Endothelial cell of umbilical vein (primary cell): Measurements from ENCODE around the gene CERS2. TPM values are rescaled to one million over a fixed set of nuclear protein-coding genes. Genes with fewer than 3 reads are reported as not detected.

ENCODE experiments used
- BruUV-seq: library from RNA; stranded (reverse); fragments of 400-500 nt; replicated peaks from 2 replicates; lab custom pipeline; 2021; lab: Mats Ljungman, UMichigan
- CTCF ChIA-PET: fragments of 300-600, 350-600 bp; sonication (Branson Sonifier 250); formaldehyde crosslinking; loops from one replicate; lab custom pipeline; 2021; ENCODE audit warnings: antibody characterized with exemption, inconsistent platforms; lab: Charles Lee
- POLR2A ChIA-PET: fragments of 300-600, 350-600 bp; sonication (Branson Sonifier 250); formaldehyde crosslinking; loops from one replicate; lab custom pipeline; 2021; ENCODE audit warnings: antibody characterized with exemption, inconsistent platforms; lab: Charles Lee
- DNase-seq: peaks from one replicate; pipeline ENCODE4 v3.0.0-alpha.2; 2011; ENCODE audit warnings: low read depth, low spot score
- FAIRE-seq: peaks from 2 replicates; lab custom pipeline; 2011; peaks lifted over from hg19 to GRCh38; lab: Jason Lieb, UNC
- H2AFZ ChIP-seq: 2 replicates; pipeline ENCODE4 v1.6.0; 2012; ENCODE audit warnings: low read depth, low read length, control low read depth, inconsistent platforms
- H3K27ac ChIP-seq: 2 replicates; pipeline ENCODE4 v1.5.1; 2011; ENCODE audit warnings: low read depth, mild to moderate bottlenecking, control low read depth, low read length, moderate library complexity; ENCODE audit not compliant: insufficient read depth
- H3K27me3 ChIP-seq, 2 experiments: 2 replicates each; pipeline versions ENCODE4 v1.6.0 to v1.6.1; 2011; ENCODE audit warnings: low read length in 2 of 2, mixed read lengths in 1 of 2; ENCODE audit not compliant: control insufficient read depth in 2 of 2, insufficient read depth in 2 of 2
- H3K36me3 ChIP-seq, 2 experiments: 2 replicates in 1 of 2; 3 replicates in 1 of 2; pipeline ENCODE4 v1.5.1; 2011; ENCODE audit warnings: low read length in 2 of 2, mild to moderate bottlenecking in 1 of 2, moderate library complexity in 1 of 2; ENCODE audit not compliant: control insufficient read depth in 2 of 2, insufficient read depth in 2 of 2; ENCODE audit errors: extremely low read depth in 1 of 2
- H3K4me1 ChIP-seq: 3 replicates; pipeline ENCODE4 v1.5.1; 2011; ENCODE audit warnings: mild to moderate bottlenecking, low read length; ENCODE audit not compliant: control insufficient read depth, insufficient read depth; ENCODE audit errors: extremely low read depth
- H3K4me2 ChIP-seq: 2 replicates; pipeline ENCODE4 v1.6.1; 2011; ENCODE audit warnings: low read length, control low read depth, mixed read lengths; ENCODE audit not compliant: insufficient read depth
- H3K4me3 ChIP-seq, 3 experiments: fragments of 200-600 bp in 1 of 3; sonication (generic), shearing (Covaris generic) in 1 of 3; replicated peaks in 1 of 3; 2 replicates each; pipeline ENCODE4 v1.5.1; 2011 to 2016; ENCODE audit warnings: control low read depth in 3 of 3, low read length in 3 of 3, mild to moderate bottlenecking in 2 of 3, inconsistent platforms in 1 of 3, low read depth in 1 of 3, moderate library complexity in 1 of 3; ENCODE audit not compliant: insufficient read depth in 1 of 3
- H3K79me2 ChIP-seq: 2 replicates; pipeline ENCODE4 v1.6.0; 2012; ENCODE audit warnings: low read length, inconsistent platforms; ENCODE audit not compliant: control insufficient read depth, insufficient read depth
- H3K9ac ChIP-seq: replicated peaks from 2 replicates; pipeline ENCODE3; 2011; ENCODE audit warnings: low read length, control low read depth; ENCODE audit not compliant: insufficient read depth; ENCODE audit errors: extremely low read depth
- H3K9me1 ChIP-seq: replicated peaks from 3 replicates; pipeline ENCODE4 v1.6.0; 2011; ENCODE audit warnings: mild to moderate bottlenecking, low read length; ENCODE audit not compliant: control insufficient read depth, insufficient read depth; ENCODE audit errors: extremely low read depth
- H3K9me3 ChIP-seq: replicated peaks from 2 replicates; pipeline ENCODE4 v1.5.1; 2012; ENCODE audit warnings: low read length, inconsistent platforms; ENCODE audit not compliant: control insufficient read depth, insufficient read depth
- H4K20me1 ChIP-seq: replicated peaks from 2 replicates; pipeline ENCODE3; 2011; ENCODE audit warnings: mild to moderate bottlenecking, low read length; ENCODE audit not compliant: control insufficient read depth, insufficient read depth; ENCODE audit errors: extremely low read depth
- EZH2 ChIP-seq: IDR thresholded peaks from 2 replicates; pipeline ENCODE4 v1.6.1; 2012; ENCODE audit warnings: borderline replicate concordance, low read depth, mild to moderate bottlenecking, moderate library complexity, low read length, inconsistent platforms; ENCODE audit not compliant: severe bottlenecking
- FOS ChIP-seq: IDR thresholded peaks from 2 replicates; pipeline ENCODE4 v1.6.1; 2011; ENCODE audit warnings: mild to moderate bottlenecking, low read length, moderate library complexity, borderline replicate concordance; ENCODE audit not compliant: insufficient read depth
- GATA2 ChIP-seq: IDR thresholded peaks from 2 replicates; pipeline ENCODE4 v1.7.0; 2011; ENCODE audit warnings: low read depth, mild to moderate bottlenecking, moderate library complexity, mixed read lengths, low read length; ENCODE audit not compliant: insufficient read length, insufficient read depth
- JUN ChIP-seq: IDR thresholded peaks from 2 replicates; pipeline ENCODE4 v1.6.1; 2011; ENCODE audit warnings: borderline replicate concordance, low read depth; ENCODE audit not compliant: insufficient read length, insufficient read depth
- MAX ChIP-seq: IDR thresholded peaks from 2 replicates; pipeline ENCODE4 v1.6.1; 2011; ENCODE audit not compliant: insufficient read depth, insufficient read length
- MYC ChIP-seq: IDR thresholded peaks from one replicate; pipeline ENCODE4 v1.6.1; 2011; ENCODE audit warnings: mild to moderate bottlenecking, low read depth, low read length
- POLR2A ChIP-seq: IDR thresholded peaks from 2 replicates; pipeline ENCODE4 v1.6.1; 2012; ENCODE audit warnings: low read depth, mild to moderate bottlenecking, control low read depth, low read length
- POLR2AphosphoS5 ChIP-seq: IDR thresholded peaks from 2 replicates; pipeline ENCODE4 v1.6.1; 2012; ENCODE audit warnings: low read depth, mild to moderate bottlenecking, control low read depth, low read length, moderate library complexity; ENCODE audit not compliant: insufficient read depth
- dilution Hi-C: fragments of 300-500 bp; cut with MboI; formaldehyde crosslinking; loops from one replicate; pipeline ENCODE4 v1.15.0; 2019; ENCODE audit warnings: low sequenced_read_pairs; ENCODE audit not compliant: extremely low pct_ligation_motif_present
- intact Hi-C: fragments of 100-400 bp; cut with micrococcal nuclease; formaldehyde crosslinking; loops from one replicate; pipeline ENCODE4 v1.10.0; 2022
- polyA plus RNA-seq, 4 experiments: library from polyadenylated mRNA; depleted of rRNA in 3 of 4; stranded (reverse) in 3 of 4; unstranded in 1 of 4; fragments of >200 nt; gene quantifications; 2 replicates each; pipeline versions ENCODE4 v1.2.1 to v1.2.3, GENCODE V29; 2011 to 2012; ENCODE audit warnings: missing spikeins in 1 of 4
- total RNA-seq: library from RNA; stranded (reverse); gene quantifications from 2 replicates; pipeline ENCODE4 v1.2.3, GENCODE V29; 2021
- TF ChIP-seq, protein P1 (sequence below), 2 donors: IDR thresholded peaks; 1 replicate in 1 of 2; 2 replicates in 1 of 2; pipeline ENCODE4 v1.5.1; 2011; ENCODE audit warnings: low read length in 2 of 2, mild to moderate bottlenecking in 2 of 2, moderate library complexity in 2 of 2, control low read depth in 1 of 2, inconsistent platforms in 1 of 2, low read depth in 1 of 2; ENCODE audit not compliant: insufficient read depth in 1 of 2; ENCODE audit errors: extremely low read depth in 1 of 2

CERS2 gene
- total and polyA plus RNA-seq, 2 donors (not counting 3 experiments of a cell fraction or from before 2014, with no cell fraction given), result 143 to 155 TPM

GRCh38 chr1:150965605-150966004 lies 9.0 kb downstream of the CERS2 start:
- Histone ChIP-seq H2AFZ (no peak overlapping the region), H3K9me3 (no peaks in the 10 kb centered on the region), H3K4me1 (peaks cover 3% of the 10 kb centered on the region), H3K36me3 (peaks cover 23 to 40% of the 10 kb centered on the region in 2 experiments), H3K4me2 (no peak overlapping the region), H3K79me2 (peaks cover 22% of the 10 kb centered on the region), H4K20me1 (no peaks in the 10 kb centered on the region), H3K4me3 (no peak overlapping the region), H3K27ac (no peak overlapping the region), H3K27me3 (no peaks in the 10 kb centered on the region), H3K9ac (no peak overlapping the region), H3K9me1 (no peaks in the 10 kb centered on the region)
- intact Hi-C loops (loop anchor here (2.0 kb wide), 1 partner anchor 15 kb away; no protein-coding TSS in a partner anchor), dilution Hi-C loops (no loop called here)
- BruUV-seq, result no TSS peak
- no peak for DNase-seq
- ChIA-PET CTCF (interaction anchor here (0.5 to 2.7 kb wide), 6 partner anchors 9 to 41 kb away, joined by 3 to 8 read pairs (median 5); partner anchors contain the start of genes CERS2 and MINDY1), POLR2A (no interaction called here)
- no peak for FAIRE-seq
- no peak for TF ChIP-seq MAX
- no peak for TF ChIP-seq EZH2
- TF ChIP-seq POLR2AphosphoS5, result no peak
- TF ChIP-seq GATA2, result no peak
- TF ChIP-seq POLR2A, result no peak
- TF ChIP-seq, protein P1, sequence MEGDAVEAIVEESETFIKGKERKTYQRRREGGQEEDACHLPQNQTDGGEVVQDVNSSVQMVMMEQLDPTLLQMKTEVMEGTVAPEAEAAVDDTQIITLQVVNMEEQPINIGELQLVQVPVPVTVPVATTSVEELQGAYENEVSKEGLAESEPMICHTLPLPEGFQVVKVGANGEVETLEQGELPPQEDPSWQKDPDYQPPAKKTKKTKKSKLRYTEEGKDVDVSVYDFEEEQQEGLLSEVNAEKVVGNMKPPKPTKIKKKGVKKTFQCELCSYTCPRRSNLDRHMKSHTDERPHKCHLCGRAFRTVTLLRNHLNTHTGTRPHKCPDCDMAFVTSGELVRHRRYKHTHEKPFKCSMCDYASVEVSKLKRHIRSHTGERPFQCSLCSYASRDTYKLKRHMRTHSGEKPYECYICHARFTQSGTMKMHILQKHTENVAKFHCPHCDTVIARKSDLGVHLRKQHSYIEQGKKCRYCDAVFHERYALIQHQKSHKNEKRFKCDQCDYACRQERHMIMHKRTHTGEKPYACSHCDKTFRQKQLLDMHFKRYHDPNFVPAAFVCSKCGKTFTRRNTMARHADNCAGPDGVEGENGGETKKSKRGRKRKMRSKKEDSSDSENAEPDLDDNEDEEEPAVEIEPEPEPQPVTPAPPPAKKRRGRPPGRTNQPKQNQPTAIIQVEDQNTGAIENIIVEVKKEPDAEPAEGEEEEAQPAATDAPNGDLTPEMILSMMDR (IDR thresholded peaks at IDR 0.05; ENCODE audit: extremely low read depth in 1 of 2, insufficient read depth in 1 of 2, low read depth in 1 of 2, low read length in 2 of 2), result no peak
- TF ChIP-seq MYC, result no peak
- TF ChIP-seq JUN, result no peak
- TF ChIP-seq FOS, result no peak
